HEK293 (cell line): ENCODE data around the gene BCR.
A peak's percentile ranks its signal among the peaks of the same experiment; 100 is the strongest.

ENCODE experiments used
- GFI1B ChIP-seq: fragments of 450-650 bp; formaldehyde crosslinking; IDR thresholded peaks from 2 replicates; pipeline ENCODE4 v1.5.1; 2016; ENCODE audit warnings: missing biosample characterization, missing genetic modification characterization
- KLF9 ChIP-seq: fragments of 450-650 bp; formaldehyde crosslinking; IDR thresholded peaks from 2 replicates; pipeline ENCODE4 v1.5.1; 2016; ENCODE audit warnings: missing biosample characterization, missing genetic modification characterization, low read depth
- PATZ1 ChIP-seq: fragments of 450-650 bp; formaldehyde crosslinking; IDR thresholded peaks from 2 replicates; pipeline ENCODE4 v1.5.1; 2016; ENCODE audit warnings: missing biosample characterization, missing genetic modification characterization
- PRDM1 ChIP-seq: fragments of 450-650 bp; formaldehyde crosslinking; IDR thresholded peaks from 2 replicates; pipeline ENCODE4; 2016; ENCODE audit warnings: missing biosample characterization, missing genetic modification characterization
- REST ChIP-seq: fragments of 450-650 bp; formaldehyde crosslinking; IDR thresholded peaks from 2 replicates; pipeline ENCODE4 v1.5.1; 2016; ENCODE audit warnings: missing biosample characterization, missing genetic modification characterization
- SCRT1 ChIP-seq: fragments of 450-650 bp; formaldehyde crosslinking; IDR thresholded peaks from 2 replicates; pipeline ENCODE4 v1.5.1; 2016; ENCODE audit warnings: missing biosample characterization, missing genetic modification characterization, borderline replicate concordance
- YY2 ChIP-seq: fragments of 450-650 bp; formaldehyde crosslinking; IDR thresholded peaks from 2 replicates; pipeline ENCODE4 v1.5.1; 2016; ENCODE audit warnings: missing biosample characterization, missing genetic modification characterization
- ZBTB17 ChIP-seq: fragments of 450-650 bp; formaldehyde crosslinking; IDR thresholded peaks from 2 replicates; pipeline ENCODE4 v1.5.1; 2016; ENCODE audit warnings: missing biosample characterization, missing genetic modification characterization
- ZFP37 ChIP-seq: fragments of 450-650 bp; formaldehyde crosslinking; IDR thresholded peaks from 2 replicates; pipeline ENCODE4 v1.5.1; 2016; ENCODE audit warnings: missing biosample characterization, missing genetic modification characterization
- ZNF146 ChIP-seq: fragments of 450-650 bp; formaldehyde crosslinking; IDR thresholded peaks from 2 replicates; pipeline ENCODE4 v1.5.1; 2016; ENCODE audit warnings: missing biosample characterization, missing genetic modification characterization
- ZNF157 ChIP-seq: fragments of 450-650 bp; formaldehyde crosslinking; IDR thresholded peaks from 2 replicates; pipeline ENCODE4 v1.5.1; 2016; ENCODE audit warnings: missing biosample characterization, missing genetic modification characterization
- ZNF174 ChIP-seq: fragments of 450-650 bp; formaldehyde crosslinking; IDR thresholded peaks from 2 replicates; pipeline ENCODE4 v1.5.0; 2017; ENCODE audit warnings: missing biosample characterization, mild to moderate bottlenecking, missing genetic modification characterization
- ZNF2 ChIP-seq: fragments of 450-650 bp; formaldehyde crosslinking; IDR thresholded peaks from 2 replicates; pipeline ENCODE4 v1.5.1; 2016; ENCODE audit warnings: missing biosample characterization, missing genetic modification characterization
- ZNF223 ChIP-seq: fragments of 450-650 bp; formaldehyde crosslinking; IDR thresholded peaks from 2 replicates; pipeline ENCODE4 v1.5.1; 2016; ENCODE audit warnings: missing biosample characterization, missing genetic modification characterization
- ZNF239 ChIP-seq: fragments of 450-650 bp; formaldehyde crosslinking; IDR thresholded peaks from 2 replicates; pipeline ENCODE4 v1.5.1; 2016; ENCODE audit warnings: missing biosample characterization, missing genetic modification characterization
- ZNF274 ChIP-seq, 2 experiments: fragments of 200-500 bp in 1 of 2; fragments of 450-650 bp in 1 of 2; sonication (Bioruptor generic) in 1 of 2; formaldehyde crosslinking in 1 of 2; IDR thresholded peaks; 2 replicates each; pipeline versions ENCODE4 v1.5.1 to v1.6.1; 2014 to 2016; ENCODE audit warnings: borderline replicate concordance in 1 of 2, inconsistent platforms in 1 of 2, low read length in 1 of 2, missing biosample characterization in 1 of 2, missing genetic modification characterization in 1 of 2
- ZNF350 ChIP-seq: fragments of 450-650 bp; formaldehyde crosslinking; IDR thresholded peaks from 2 replicates; pipeline ENCODE4 v1.5.0; 2017; ENCODE audit warnings: missing biosample characterization, mild to moderate bottlenecking, missing genetic modification characterization
- ZNF394 ChIP-seq: fragments of 450-650 bp; formaldehyde crosslinking; IDR thresholded peaks from 2 replicates; pipeline ENCODE4 v1.5.1; 2016; ENCODE audit warnings: missing biosample characterization, missing genetic modification characterization, mild to moderate bottlenecking, moderate library complexity, borderline replicate concordance
- ZNF449 ChIP-seq: fragments of 450-650 bp; formaldehyde crosslinking; IDR thresholded peaks from 2 replicates; pipeline ENCODE4 v1.5.1; 2017; ENCODE audit warnings: missing biosample characterization, mild to moderate bottlenecking, missing genetic modification characterization, moderate library complexity
- ZNF548 ChIP-seq: fragments of 450-650 bp; formaldehyde crosslinking; IDR thresholded peaks from 2 replicates; pipeline ENCODE4 v1.5.1; 2016; ENCODE audit warnings: missing biosample characterization, missing genetic modification characterization
- ZNF555 ChIP-seq: fragments of 450-650 bp; formaldehyde crosslinking; conservative IDR thresholded peaks from 2 replicates; pipeline ENCODE4 v1.5.1; 2017; ENCODE audit warnings: missing biosample characterization, mild to moderate bottlenecking, missing genetic modification characterization, inconsistent platforms
- ZNF560 ChIP-seq: fragments of 450-650 bp; formaldehyde crosslinking; IDR thresholded peaks from 2 replicates; pipeline ENCODE4 v1.5.1; 2017; ENCODE audit warnings: missing biosample characterization, missing genetic modification characterization, borderline replicate concordance
- ZNF561 ChIP-seq: fragments of 450-650 bp; IDR thresholded peaks from 2 replicates; pipeline ENCODE4 v1.5.1; 2018; ENCODE audit warnings: missing biosample characterization, missing genetic modification characterization, borderline replicate concordance
- ZNF580 ChIP-seq: fragments of 450-650 bp; formaldehyde crosslinking; IDR thresholded peaks from 2 replicates; pipeline ENCODE4 v1.5.1; 2016; ENCODE audit warnings: missing biosample characterization, missing genetic modification characterization
- ZNF623 ChIP-seq: fragments of 450-650 bp; formaldehyde crosslinking; IDR thresholded peaks from 2 replicates; pipeline ENCODE4 v1.5.1; 2016; ENCODE audit warnings: missing biosample characterization, missing genetic modification characterization
- ZNF654 ChIP-seq: fragments of 450-650 bp; formaldehyde crosslinking; IDR thresholded peaks from 2 replicates; pipeline ENCODE4 v1.5.1; 2016; ENCODE audit warnings: low read depth, missing biosample characterization, missing genetic modification characterization
- ZNF658 ChIP-seq: fragments of 450-650 bp; formaldehyde crosslinking; IDR thresholded peaks from 2 replicates; pipeline ENCODE4; 2016; ENCODE audit warnings: missing biosample characterization, missing genetic modification characterization
- ZNF664 ChIP-seq: fragments of 450-650 bp; formaldehyde crosslinking; IDR thresholded peaks from 2 replicates; pipeline ENCODE4 v1.5.1; 2016; ENCODE audit warnings: missing biosample characterization, missing genetic modification characterization
- ZNF692 ChIP-seq: fragments of 450-650 bp; formaldehyde crosslinking; IDR thresholded peaks from 2 replicates; pipeline ENCODE4 v1.5.1; 2016; ENCODE audit warnings: missing biosample characterization, missing genetic modification characterization
- ZNF747 ChIP-seq: fragments of 450-650 bp; formaldehyde crosslinking; IDR thresholded peaks from 2 replicates; pipeline ENCODE4 v1.5.1; 2016; ENCODE audit warnings: missing biosample characterization, missing genetic modification characterization
- ZNF830 ChIP-seq: fragments of 450-650 bp; IDR thresholded peaks from 2 replicates; pipeline ENCODE4 v1.5.0; 2018; ENCODE audit warnings: missing biosample characterization, missing genetic modification characterization, low read depth, mild to moderate bottlenecking, moderate library complexity

Gene BCR

GRCh38 chr22:23143119-23143518 is 37.2 kb upstream of the BCR start (continued):
- TF ChIP-seq PATZ1 (tag by site-specific recombination) (no peak), ZNF350 (tag by site-specific recombination) (no peak), KLF9 (no peak), ZNF658 (tag by site-specific recombination) (no peak), ZNF664 (tag by site-specific recombination) (peak; percentile 66), ZNF174 (no peak), ZNF561 (tag by site-specific recombination) (no peak), ZNF274 (IDR thresholded peaks at IDR 0.05; ENCODE audit: low read length) (no peak), ZNF274 (tag by site-specific recombination; IDR thresholded peaks at IDR 0.05; ENCODE audit: borderline replicate concordance) (no peak), ZNF157 (tag by site-specific recombination) (no peak), ZNF239 (tag by site-specific recombination) (no peak), GFI1B (tag by site-specific recombination) (no peak), ZNF747 (tag by site-specific recombination) (no peak), ZNF830 (tag by site-specific recombination) (no peak), REST (tag by site-specific recombination) (peak; percentile 58), ZNF223 (tag by site-specific recombination) (no peak), ZNF394 (tag by site-specific recombination) (peak; percentile 95), ZNF692 (no peak), ZNF449 (tag by site-specific recombination) (no peak), ZNF623 (peak; percentile 81), ZNF560 (peak; percentile 81; the same call in 1 of the 2 replicates), ZNF654 (peak; percentile 37), PRDM1 (tag by site-specific recombination) (no peak), ZNF548 (tag by site-specific recombination) (no peak), ZBTB17 (tag by site-specific recombination) (no peak), ZNF146 (tag by site-specific recombination) (no peak), YY2 (tag by site-specific recombination) (no peak), SCRT1 (tag by site-specific recombination) (no peak), ZNF555 (tag by site-specific recombination) (peak; percentile 82), ZFP37 (tag by site-specific recombination) (no peak), ZNF2 (tag by site-specific recombination) (no peak), ZNF580 (tag by site-specific recombination) (no peak)
